K562 (cell line): Measurements from ENCODE around the gene DAZAP1. TPM values are rescaled to one million over a fixed set of nuclear protein-coding genes. Genes with fewer than 3 reads are reported as not detected.
A peak's percentile ranks its signal among the peaks of the same experiment; 100 is the strongest.

Experiments used
- ATAC-seq: fragments of 200-7000 bp; cut with Tn5 transposase; 3 replicates; pipeline ENCODE4 v1.9.1; 2020; ENCODE audit warnings: moderate library complexity
- BruUV-seq: library from RNA; stranded (reverse); fragments of 400-500 nt; replicated peaks from 2 replicates; lab custom pipeline; 2021; lab: Mats Ljungman, UMichigan
- CTCF ChIA-PET: fragments of 300-600 bp; formaldehyde crosslinking; extraction: SDS; loops from one replicate; lab custom pipeline; 2021; ENCODE audit warnings: low intra/inter-chr PET ratio; lab: Yijun Ruan, JAX
- POLR2A ChIA-PET: fragments of 300-600, 350-650 bp; sonication (Branson Sonifier 250); formaldehyde crosslinking; extraction: SDS; loops from one replicate; lab custom pipeline; 2021; ENCODE audit warnings: antibody characterized with exemption, inconsistent platforms; lab: Yijun Ruan, JAX
- DNase-seq, 4 experiments: peaks; one replicate each; pipeline versions ENCODE4 v3.0.0 to v3.0.0-alpha.2; 2011 to 2018; ENCODE audit warnings: low spot score in 3 of 4, mixed read lengths in 3 of 4; ENCODE audit errors: extremely low read depth in 1 of 4
- FAIRE-seq: peaks from 2 replicates; lab custom pipeline; 2011; peaks lifted over from hg19 to GRCh38; lab: Jason Lieb, UNC
- H2AFZ ChIP-seq: 2 replicates; pipeline ENCODE4 v1.6.0; 2011; ENCODE audit warnings: low read depth, low read length, control low read depth, inconsistent platforms
- H3K27ac ChIP-seq: fragments of 200-600 bp; 3 replicates; pipeline ENCODE4 v1.8.0; 2011; ENCODE audit warnings: low read depth, mild to moderate bottlenecking, control low read depth, inconsistent platforms, low read length, moderate library complexity, mixed read lengths; ENCODE audit errors: extremely low read depth
- H3K27me3 ChIP-seq, 2 experiments: fragments of 300-600 bp in 1 of 2; 2 replicates in 1 of 2; 3 replicates in 1 of 2; pipeline versions ENCODE4 v1.6.0 to v1.8.0; 2011; ENCODE audit warnings: inconsistent platforms in 2 of 2, low read length in 2 of 2, mild to moderate bottlenecking in 1 of 2, mixed read lengths in 1 of 2, moderate library complexity in 1 of 2; ENCODE audit not compliant: control insufficient read depth in 2 of 2, insufficient read depth in 2 of 2
- H3K36me3 ChIP-seq: fragments of 300-600 bp; 3 replicates; pipeline ENCODE4 v1.8.0; 2011; ENCODE audit warnings: mild to moderate bottlenecking, low read length, inconsistent platforms; ENCODE audit not compliant: control insufficient read depth, insufficient read depth
- H3K4me1 ChIP-seq, 2 experiments: fragments of 200-600 bp in 1 of 2; replicated peaks in 1 of 2; 2 replicates in 1 of 2; 3 replicates in 1 of 2; pipeline versions ENCODE4 v1.5.1 to v1.8.0; 2011; ENCODE audit warnings: inconsistent platforms in 2 of 2, low read length in 2 of 2, mild to moderate bottlenecking in 1 of 2, mixed read lengths in 1 of 2, moderate library complexity in 1 of 2; ENCODE audit not compliant: control insufficient read depth in 2 of 2, insufficient read depth in 2 of 2
- H3K4me2 ChIP-seq: 2 replicates; pipeline ENCODE4 v1.6.1; 2011; ENCODE audit warnings: low read length, control low read depth, inconsistent platforms, mixed read lengths; ENCODE audit not compliant: insufficient read depth
- H3K4me3 ChIP-seq: fragments of 200-600 bp; sonication (generic), shearing (Covaris generic); 2 replicates; pipeline ENCODE4 v1.5.1; 2016; ENCODE audit warnings: control low read depth, inconsistent platforms
- H3K79me2 ChIP-seq: fragments of 200-600 bp; 3 replicates; pipeline ENCODE4 v1.8.0; 2011; ENCODE audit warnings: low read length, inconsistent platforms; ENCODE audit not compliant: control insufficient read depth, insufficient read depth
- H3K9ac ChIP-seq, 2 experiments: 2 replicates each; pipeline versions ENCODE4 v1.6.0 to v1.6.1; 2011; ENCODE audit warnings: low read depth in 2 of 2, low read length in 2 of 2, control low read depth in 1 of 2, inconsistent platforms in 1 of 2, mild to moderate bottlenecking in 1 of 2, mixed read lengths in 1 of 2; ENCODE audit not compliant: insufficient read depth in 1 of 2
- H3K9me1 ChIP-seq: one replicate; pipeline ENCODE4 v1.6.0; 2011; ENCODE audit warnings: inconsistent platforms, mild to moderate bottlenecking, low read length, moderate library complexity; ENCODE audit not compliant: control insufficient read depth, insufficient read depth
- H3K9me3 ChIP-seq: replicated peaks from 2 replicates; pipeline ENCODE4 v1.5.1; 2011; ENCODE audit warnings: low read depth, low read length, inconsistent platforms; ENCODE audit not compliant: control insufficient read depth, insufficient read depth
- H4K20me1 ChIP-seq: replicated peaks from 2 replicates; pipeline ENCODE4 v1.6.1; 2011; ENCODE audit warnings: low read length, inconsistent platforms, mixed read lengths; ENCODE audit not compliant: control insufficient read depth, insufficient read depth
- ATF1 ChIP-seq, 2 experiments: fragments of 450-650 bp in 1 of 2; IDR thresholded peaks; 2 replicates each; pipeline ENCODE4 v1.6.1; 2016; ENCODE audit warnings: missing compliant biosample characterization in 1 of 2, missing genetic modification characterization in 1 of 2
- CREM ChIP-seq: IDR thresholded peaks from 2 replicates; pipeline ENCODE4 v1.6.1; 2014; ENCODE audit warnings: antibody characterized with exemption, low read depth
- GABPB1 ChIP-seq: sonication (generic); formaldehyde crosslinking; IDR thresholded peaks from 2 replicates; pipeline ENCODE4 v1.8.0; 2022; ENCODE audit warnings: mild to moderate bottlenecking, missing genetic modification reagents
- PRPF4 ChIP-seq: fragments of 200-400 bp; formaldehyde crosslinking; IDR thresholded peaks from one replicate; pipeline ENCODE4 v1.6.1; 2017; ENCODE audit warnings: low read length, low read depth, mild to moderate bottlenecking; ENCODE audit not compliant: insufficient read depth, poor library complexity, severe bottlenecking
- RHOXF2B ChIP-seq: fragments of 250-450 bp; sonication (Bioruptor Pico); conservative IDR thresholded peaks from 2 replicates; pipeline ENCODE4 v1.5.1; 2021
- SAP30 ChIP-seq: fragments of 200-600 bp; sonication (generic); IDR thresholded peaks from 2 replicates; pipeline ENCODE4 v1.6.1; 2012; ENCODE audit warnings: borderline replicate concordance, low read depth, mild to moderate bottlenecking, moderate library complexity, low read length, control low read depth, inconsistent platforms; ENCODE audit not compliant: insufficient read depth, poor library complexity, severe bottlenecking
- XRCC5 ChIP-seq: fragments of 200-400 bp; formaldehyde crosslinking; IDR thresholded peaks from 2 replicates; pipeline ENCODE4 v1.6.1; 2017; ENCODE audit warnings: low read depth, mild to moderate bottlenecking, low read length
- YY1 ChIP-seq, 3 experiments: IDR thresholded peaks; 2 replicates each; pipeline ENCODE4 v1.6.1; 2011; ENCODE audit warnings: low read length in 2 of 3, mild to moderate bottlenecking in 2 of 3, moderate library complexity in 2 of 3, borderline replicate concordance in 1 of 3, control low read depth in 1 of 3, low read depth in 1 of 3; ENCODE audit not compliant: insufficient read depth in 3 of 3, insufficient replicate concordance in 2 of 3, control insufficient read depth in 1 of 3, insufficient read length in 1 of 3; ENCODE audit errors: extremely low read depth in 1 of 3
- ZFX ChIP-seq: sonication (generic); formaldehyde crosslinking; IDR thresholded peaks from 2 replicates; pipeline ENCODE4 v1.8.0; 2022; ENCODE audit warnings: mild to moderate bottlenecking, missing genetic modification reagents, moderate library complexity
- ZNF696 ChIP-seq: fragments of 250-450 bp; sonication (Bioruptor Pico); conservative IDR thresholded peaks from 2 replicates; pipeline ENCODE4 v1.4.0; 2020; ENCODE audit warnings: mild to moderate bottlenecking, moderate library complexity
- ZNF77 ChIP-seq: fragments of 250-450 bp; sonication (Bioruptor Pico); IDR thresholded peaks from 2 replicates; pipeline ENCODE4 v1.5.0; 2020
- ZNF830 ChIP-seq: fragments of 250-450 bp; sonication (Bioruptor Pico); IDR thresholded peaks from 2 replicates; pipeline ENCODE4 v1.5.0; 2021; ENCODE audit warnings: mild to moderate bottlenecking
- WGBS: fragments of 100-300 bp; shearing (Covaris generic); methylation state at CpG from one replicate; pipeline ENCODE4 v1.1.6; 2016; ENCODE audit warnings: low coverage, mixed read lengths; ENCODE audit not compliant: insufficient coverage; ENCODE audit errors: missing lambda C conversion rate; 5-methylcytosine and 5-hydroxymethylcytosine counted together
- in situ Hi-C: fragments of 300-500 bp; cut with MboI; formaldehyde crosslinking; loops from 4 replicates; pipeline ENCODE4 v1.15.0; 2018; ENCODE audit warnings: inconsistent platforms, mixed read lengths
- intact Hi-C: fragments of 100-400 bp; cut with micrococcal nuclease; formaldehyde crosslinking; loops from 2 replicates; pipeline ENCODE4 v1.14.2; 2022
- polyA plus RNA-seq, 8 experiments: library from polyadenylated mRNA; depleted of rRNA in 4 of 8; stranded (reverse) in 5 of 8; unstranded in 3 of 8; fragments of >200 nt; fragmentation: Nextera tagmentation in 2 of 8; fragmentation: Illumina TruSeq in 1 of 8; extraction: Ambion mirVana in 2 of 8; extraction: Trizol in 1 of 8; gene quantifications; 2 replicates each; pipeline versions ENCODE4 v1.2.1 to v1.2.3, GENCODE V29; 2011 to 2014; ENCODE audit warnings: inconsistent platforms in 1 of 8, missing spikeins in 1 of 8
- total RNA-seq, 7 experiments: library from RNA; depleted of rRNA in 6 of 7; stranded (reverse); fragments of >200 nt in 6 of 7; fragmentation: Illumina TruSeq in 2 of 7; extraction: Trizol in 2 of 7; gene quantifications; 2 replicates each; pipeline versions ENCODE4 v1.2.1 to v1.2.3, GENCODE V29; 2011 to 2021; ENCODE audit warnings: low replicate concordance in 1 of 7
- TF ChIP-seq, protein P1 (sequence below): conservative IDR thresholded peaks from 2 replicates; pipeline ENCODE4 v1.6.1; 2011; ENCODE audit warnings: low read depth, mild to moderate bottlenecking, low read length; ENCODE audit not compliant: control insufficient read depth
- TF ChIP-seq, protein P2 (sequence below), 2 experiments: IDR thresholded peaks; 2 replicates each; pipeline ENCODE4 v1.6.1; 2011; ENCODE audit warnings: borderline replicate concordance in 1 of 2, control low read depth in 1 of 2, low read depth in 1 of 2, low read length in 1 of 2, mild to moderate bottlenecking in 1 of 2, mixed read lengths in 1 of 2, moderate library complexity in 1 of 2; ENCODE audit not compliant: insufficient read depth in 1 of 2, insufficient read length in 1 of 2, poor library complexity in 1 of 2, severe bottlenecking in 1 of 2; ENCODE audit errors: extremely low read depth in 1 of 2

Gene DAZAP1
- total and polyA plus RNA-seq, 9 of the 15 experiments (the other 6 are each of a cell fraction or from before 2014, with no cell fraction given): 10.8 to 289 (median 142) TPM

DNA sequence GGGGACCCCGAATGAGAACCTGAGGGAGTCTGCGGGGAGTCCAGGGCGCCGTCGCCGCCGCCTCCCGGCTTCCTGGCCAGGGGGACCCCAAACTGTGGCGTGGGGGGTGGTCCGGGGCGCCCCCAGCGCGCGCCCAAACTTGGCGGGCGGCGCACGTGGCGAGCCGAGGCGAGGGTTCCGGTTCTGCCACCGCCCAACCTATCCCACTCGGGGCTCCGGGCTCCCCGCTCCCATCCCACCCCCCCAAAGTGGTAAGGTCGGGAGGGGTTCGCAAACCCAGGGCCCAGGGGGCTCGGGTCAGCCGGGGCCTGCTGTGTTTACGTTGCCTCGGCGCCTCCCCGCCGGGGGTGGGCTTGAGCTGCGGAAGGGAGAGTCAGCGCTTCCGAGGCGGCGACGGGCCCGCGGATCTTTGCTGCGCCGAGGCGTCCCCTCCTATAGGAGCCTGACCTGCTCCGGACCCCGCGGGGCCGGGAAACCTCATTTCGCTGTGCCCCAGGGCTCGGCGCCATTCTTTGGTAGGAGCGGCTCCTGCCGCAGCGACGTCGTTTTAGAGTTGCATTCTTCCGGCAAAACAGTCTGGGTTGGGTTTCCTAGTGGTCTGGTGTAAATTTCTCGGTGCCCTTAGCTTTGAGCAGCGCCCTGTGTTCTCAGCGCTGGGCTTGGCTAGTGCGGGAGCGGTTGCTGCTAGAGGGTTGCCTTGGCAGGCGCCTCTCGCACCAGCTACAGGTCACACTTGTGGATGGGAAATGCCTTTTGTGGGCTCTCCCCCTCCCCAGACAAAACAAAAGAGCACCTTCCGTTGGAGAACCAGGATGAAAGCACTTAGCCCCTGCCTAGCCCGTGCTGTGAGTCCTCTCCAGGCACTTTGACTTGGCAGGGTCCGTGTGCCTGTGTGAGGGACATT is 1.2 kb downstream of the DAZAP1 start:
- TSS peak; percentile 62 for BruUV-seq
- Histone ChIP-seq H3K79me2 (peaks cover 61% of the 10 kb centered on the region), H3K9me3 (no peaks in the 10 kb centered on the region), H3K9ac (peak overlapping the region; percentile 93 to 98), H3K4me1 (peaks cover 23 to 69% of the 10 kb centered on the region in 2 experiments), H3K36me3 (peaks cover 49% of the 10 kb centered on the region; the same call in 2 of the 3 replicates), H3K27me3 (no peaks in the 10 kb centered on the region), H3K27ac (peak overlapping the region; percentile 99), H3K4me2 (peak overlapping the region; percentile 84), H4K20me1 (peaks cover 48% of the 10 kb centered on the region), H3K4me3 (peak overlapping the region; percentile 99), H3K9me1 (peaks cover 17% of the 10 kb centered on the region), H2AFZ (no peak overlapping the region)
- DNase-seq (peak; percentile 46 to 70 (median 64)), ATAC-seq (peak; percentile 46), FAIRE-seq (peak; percentile 19)
- intact Hi-C loops: no loop called here
- 1% methylated on average over 44 of the region's 69 CpGs for WGBS
- CTCF ChIA-PET: no interaction called here
- POLR2A ChIA-PET: interaction anchor here (0.6 to 1.4 kb wide), 2 partner anchors 28 to 45 kb away, joined by 4 read pairs; no protein-coding TSS in a partner anchor
- in situ Hi-C loops: no loop called here
- TF ChIP-seq XRCC5 (no peak), ATF1 (CRISPR knock-in tag; IDR thresholded peaks at IDR 0.05) (no peak), ATF1 (tag; IDR thresholded peaks at IDR 0.05) (0 out of 2 replicates have a peak, but pooled peaks have one; percentile 17), ZFX (CRISPR knock-in tag) (peak; percentile 70), ZNF830 (CRISPR knock-in tag) (0 out of 2 replicates have a peak, but pooled peaks have one; percentile 37), GABPB1 (CRISPR knock-in tag) (peak; percentile 45; the same call in 1 of the 2 replicates), PRPF4 (peak; percentile 59), RHOXF2B (CRISPR knock-in tag) (no peak), CREM (peak; percentile 3; the same call in 1 of the 2 replicates), SAP30 (peak; percentile 58), ZNF696 (CRISPR knock-in tag) (no peak), ZNF77 (CRISPR knock-in tag) (no peak), YY1 (IDR thresholded peaks at IDR 0.05; ENCODE audit: borderline replicate concordance in 1 of 3, control insufficient read depth in 1 of 3, extremely low read depth in 1 of 3, insufficient read depth in 3 of 3, insufficient read length in 1 of 3, insufficient replicate concordance in 2 of 3, low read depth in 1 of 3, low read length in 2 of 3) (peak in 1 of 3 experiments; percentile 55)
- TF ChIP-seq, protein P1, sequence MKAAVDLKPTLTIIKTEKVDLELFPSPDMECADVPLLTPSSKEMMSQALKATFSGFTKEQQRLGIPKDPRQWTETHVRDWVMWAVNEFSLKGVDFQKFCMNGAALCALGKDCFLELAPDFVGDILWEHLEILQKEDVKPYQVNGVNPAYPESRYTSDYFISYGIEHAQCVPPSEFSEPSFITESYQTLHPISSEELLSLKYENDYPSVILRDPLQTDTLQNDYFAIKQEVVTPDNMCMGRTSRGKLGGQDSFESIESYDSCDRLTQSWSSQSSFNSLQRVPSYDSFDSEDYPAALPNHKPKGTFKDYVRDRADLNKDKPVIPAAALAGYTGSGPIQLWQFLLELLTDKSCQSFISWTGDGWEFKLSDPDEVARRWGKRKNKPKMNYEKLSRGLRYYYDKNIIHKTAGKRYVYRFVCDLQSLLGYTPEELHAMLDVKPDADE: 0 out of 2 replicates have a peak, but pooled peaks have one; percentile 34
- TF ChIP-seq, protein P2, sequence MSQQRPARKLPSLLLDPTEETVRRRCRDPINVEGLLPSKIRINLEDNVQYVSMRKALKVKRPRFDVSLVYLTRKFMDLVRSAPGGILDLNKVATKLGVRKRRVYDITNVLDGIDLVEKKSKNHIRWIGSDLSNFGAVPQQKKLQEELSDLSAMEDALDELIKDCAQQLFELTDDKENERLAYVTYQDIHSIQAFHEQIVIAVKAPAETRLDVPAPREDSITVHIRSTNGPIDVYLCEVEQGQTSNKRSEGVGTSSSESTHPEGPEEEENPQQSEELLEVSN (IDR thresholded peaks at IDR 0.05; ENCODE audit: borderline replicate concordance in 1 of 2, extremely low read depth in 1 of 2, insufficient read depth in 1 of 2, insufficient read length in 1 of 2, low read depth in 1 of 2, low read length in 1 of 2, poor library complexity in 1 of 2, severe bottlenecking in 1 of 2): peak; percentile 73 to 84
